NCI-H1417 treated with DMSO at 0.1 percent for 48 hours (cell line): Measurements from ENCODE around the gene ITGA11.
"Not testable (repeated sequence)": the region's sequence is repeated elsewhere in the genome, so short reads cannot be mapped to it uniquely, and the experiment has no call there.

ENCODE experiments used
- DNase-seq: peaks from one replicate; lab custom pipeline; 2025; lab: John Stamatoyannopoulos, UW

ITGA11 gene

GRCh38 chr15:68411343-68411675 lies 20.7 kb downstream of the ITGA11 start:
- no peak for DNase-seq

DNA sequence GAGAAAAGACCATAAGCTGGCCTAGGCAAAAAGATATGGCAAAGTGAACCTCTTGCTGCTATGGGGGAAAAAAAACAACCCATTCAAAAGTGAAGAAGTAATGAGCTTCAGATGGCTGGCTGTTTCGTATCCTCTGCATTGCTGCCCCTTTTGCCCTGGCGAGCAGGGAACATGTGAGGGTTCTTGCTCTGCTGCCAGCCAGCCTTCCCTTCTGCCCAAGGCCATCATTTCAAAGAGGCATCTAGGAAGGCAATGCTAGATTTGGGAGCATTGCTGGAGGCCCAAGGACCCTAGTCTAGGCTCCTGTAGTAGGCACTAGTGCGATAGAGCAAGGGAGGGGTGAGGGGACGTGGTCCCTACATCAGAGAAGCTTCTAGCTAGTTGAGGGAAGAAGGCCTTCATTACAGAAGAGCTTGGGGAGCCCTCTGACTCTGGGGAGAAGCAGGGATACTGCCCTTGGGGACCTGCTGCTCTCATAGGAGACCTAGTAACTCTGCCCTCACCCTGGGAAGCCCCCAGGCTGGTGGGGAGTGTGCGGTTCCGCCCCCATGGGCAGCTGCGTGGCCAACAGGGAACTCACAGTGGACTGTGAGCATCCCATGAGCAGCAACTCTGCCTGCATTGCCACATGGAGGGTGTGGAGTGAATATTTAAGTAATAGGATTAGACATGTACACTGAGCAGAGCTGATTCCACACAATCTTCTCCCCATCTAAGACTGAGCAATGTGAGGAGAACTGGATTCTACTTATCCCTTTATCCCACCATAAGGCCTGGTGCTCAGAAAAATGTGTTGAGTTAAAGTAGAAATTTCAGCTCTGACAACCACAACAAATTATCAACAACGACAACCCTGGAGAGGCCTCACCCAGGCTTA lies 21.3 kb downstream of the ITGA11 start:
- DNase-seq = no peak

DNA sequence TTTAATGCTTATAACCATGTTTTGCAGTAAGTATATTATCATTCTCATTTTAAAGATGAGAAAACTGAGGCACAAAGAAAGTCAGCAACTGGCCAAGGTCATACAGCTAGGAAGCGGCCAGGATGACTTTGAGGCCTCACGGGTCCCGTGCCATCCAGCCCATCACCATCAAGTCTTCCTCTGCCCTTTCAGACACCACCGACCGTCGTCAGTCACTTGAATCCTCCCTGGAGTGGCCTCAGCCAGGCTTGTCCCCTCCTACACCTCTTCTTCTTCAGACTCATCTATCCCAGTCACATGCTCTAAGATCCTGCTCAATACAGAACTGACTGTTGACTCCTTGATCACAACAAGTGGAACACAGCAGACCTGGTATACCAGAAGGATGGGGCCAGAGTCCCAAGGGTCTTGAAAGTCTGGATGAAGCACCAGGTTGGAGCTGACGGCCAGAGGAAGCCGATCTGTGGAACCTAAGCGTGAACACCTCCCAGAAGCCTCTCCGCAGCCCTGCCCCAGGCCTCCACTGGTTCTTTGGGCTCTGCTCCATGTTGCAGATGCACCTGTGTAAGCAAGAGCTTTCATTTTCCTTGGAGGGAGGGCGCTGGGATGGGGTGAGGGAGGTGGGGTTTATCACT lies 22.1 kb downstream of the ITGA11 start:
- no peak for DNase-seq

GRCh38 chr15:68408971-68409370 lies 23.0 kb downstream of the ITGA11 start:
- DNase-seq = no peak

DNA sequence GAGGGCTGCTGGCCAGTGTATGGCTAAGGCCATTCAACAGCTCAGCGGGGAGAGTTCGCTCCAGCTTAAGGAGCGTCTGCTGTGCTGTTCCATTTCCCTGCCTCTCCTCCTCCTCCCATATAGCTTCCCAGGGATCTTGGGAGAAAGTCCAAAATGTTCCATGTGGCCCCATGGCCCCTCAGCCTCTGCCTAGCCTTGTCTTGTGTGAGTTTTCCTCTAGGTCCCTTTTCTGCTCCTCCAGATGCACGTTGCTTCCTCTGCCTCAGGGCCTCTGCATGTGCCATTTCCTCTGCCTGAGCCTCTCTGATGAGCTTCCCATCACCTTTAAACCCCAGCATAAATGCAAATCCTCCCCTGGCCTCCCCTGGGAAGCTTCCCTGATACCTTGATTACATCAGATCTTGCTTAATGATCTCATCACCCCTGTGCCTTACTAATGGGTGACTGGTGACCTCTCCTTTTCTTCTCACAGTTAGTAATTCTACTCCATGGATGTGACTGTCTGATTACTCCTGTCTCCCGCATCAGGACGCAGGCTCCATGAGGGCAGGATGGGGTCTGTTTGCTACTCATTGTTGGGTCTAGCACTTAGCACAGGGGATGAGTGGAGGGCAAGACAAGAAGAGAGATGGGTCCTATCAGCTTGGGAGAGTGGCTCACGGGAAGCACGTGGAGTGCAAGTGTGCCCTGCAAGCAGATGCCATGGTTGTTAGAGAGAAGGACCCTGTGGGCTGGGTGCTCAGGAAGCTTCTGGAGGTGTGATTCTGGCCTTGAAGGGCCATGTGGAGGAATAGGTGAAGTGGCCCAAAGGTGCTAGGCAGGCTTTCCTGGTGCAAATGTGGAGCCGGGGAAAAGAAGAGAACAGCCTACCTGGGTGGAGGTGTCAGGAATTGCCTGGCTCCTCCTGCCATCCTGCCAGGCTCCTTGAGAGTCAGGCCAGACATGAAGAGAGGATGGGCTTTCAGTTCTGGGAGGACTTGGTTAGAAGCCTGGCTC lies 23.8 kb downstream of the ITGA11 start:
- no peak for DNase-seq

- DNase-seq = no peak
Observed at GRCh38 chr15:68407141-68407885, 24.6 kb downstream of the ITGA11 start.

DNA sequence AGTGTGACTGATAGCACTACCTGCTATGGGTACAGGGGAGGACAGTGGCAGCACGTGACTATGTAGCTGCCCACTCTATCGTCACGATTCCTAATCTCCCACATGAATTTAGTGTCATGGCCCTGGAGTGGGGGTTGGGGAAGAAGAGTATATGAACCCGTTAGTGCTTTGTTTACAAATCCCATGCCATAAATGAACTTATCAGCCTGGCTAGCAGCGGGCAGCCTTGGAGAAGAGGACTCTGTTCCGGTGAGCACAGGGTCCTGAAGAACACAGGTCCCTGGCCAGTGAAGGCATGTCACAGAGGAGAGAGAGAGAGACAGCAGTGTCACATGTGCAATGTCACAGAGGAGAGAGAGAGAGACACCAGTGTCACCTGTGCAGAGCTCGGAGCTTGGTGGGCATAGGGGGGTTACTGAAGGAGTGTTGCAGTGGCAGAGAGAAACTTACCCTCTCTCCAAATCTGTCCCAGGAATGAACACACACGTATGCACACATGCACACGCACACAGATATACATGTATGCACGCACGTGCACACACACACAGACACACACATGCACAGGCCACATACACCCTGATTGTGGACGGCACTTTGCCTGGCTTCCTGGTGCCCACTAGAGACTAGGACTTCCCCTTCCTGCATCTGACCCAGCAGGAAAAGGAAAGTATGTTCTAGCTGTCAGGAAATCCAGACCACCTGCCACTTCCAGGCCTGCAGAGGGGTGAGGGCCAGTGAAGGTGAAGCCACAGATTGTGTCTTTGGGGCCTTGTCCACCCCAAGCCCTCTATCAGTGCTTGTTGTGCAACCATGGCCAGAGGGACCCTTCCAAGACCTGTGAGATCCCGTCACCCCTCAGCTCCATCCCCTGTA lies 26.3 kb downstream of the ITGA11 start:
- no peak for DNase-seq

- no peak for DNase-seq
Observed at GRCh38 chr15:68404056-68404798, 27.7 kb downstream of the ITGA11 start.

GRCh38 chr15:68403161-68403941 lies 28.6 kb downstream of the ITGA11 start:
- no peak for DNase-seq

- DNase-seq = no peak
Observed at GRCh38 chr15:68402432-68403160, 29.4 kb downstream of the ITGA11 start.

DNA sequence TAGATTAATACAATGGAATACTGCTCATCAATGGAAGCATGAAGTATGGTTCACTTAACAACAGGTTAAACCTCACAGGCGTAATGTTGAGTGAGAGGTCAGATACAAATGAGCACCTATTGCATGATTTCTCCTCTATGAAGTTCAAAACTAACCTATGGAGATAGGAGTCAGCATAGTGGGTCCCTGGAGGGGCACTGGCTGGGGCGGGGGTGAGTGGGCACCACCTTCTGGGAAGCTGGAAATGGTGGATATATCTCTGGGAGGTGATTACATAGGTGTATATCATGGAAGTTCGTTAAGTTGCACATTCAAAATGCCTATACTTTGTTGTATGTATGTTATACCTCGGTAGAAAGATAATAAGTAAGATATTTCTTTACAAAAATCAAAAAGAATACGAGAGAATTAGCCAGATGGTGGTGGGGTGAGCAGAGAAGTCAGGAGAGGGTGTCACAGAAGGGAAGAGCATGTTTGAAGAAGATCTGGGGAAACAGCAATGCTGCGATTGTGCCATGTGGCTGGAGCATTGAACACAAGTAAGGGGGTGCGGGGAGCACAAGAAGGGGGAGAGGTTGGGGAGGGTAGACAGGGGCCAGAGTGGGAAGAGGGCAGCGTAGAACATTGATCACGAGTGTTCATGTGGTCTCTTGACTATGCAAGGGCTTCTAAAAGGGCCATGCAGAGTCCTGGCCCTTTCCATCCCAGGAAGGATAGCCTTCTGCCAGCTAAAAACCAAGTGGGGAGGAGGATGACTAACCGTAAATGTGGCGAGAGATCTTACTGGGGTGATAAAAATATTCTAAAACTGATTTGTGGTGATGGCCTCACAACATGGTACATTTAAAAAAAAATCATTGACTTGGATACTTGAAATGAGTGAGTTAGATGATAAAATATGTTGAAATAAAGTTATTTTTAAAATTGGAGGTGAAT lies 30.2 kb downstream of the ITGA11 start:
- DNase-seq = no peak

DNA sequence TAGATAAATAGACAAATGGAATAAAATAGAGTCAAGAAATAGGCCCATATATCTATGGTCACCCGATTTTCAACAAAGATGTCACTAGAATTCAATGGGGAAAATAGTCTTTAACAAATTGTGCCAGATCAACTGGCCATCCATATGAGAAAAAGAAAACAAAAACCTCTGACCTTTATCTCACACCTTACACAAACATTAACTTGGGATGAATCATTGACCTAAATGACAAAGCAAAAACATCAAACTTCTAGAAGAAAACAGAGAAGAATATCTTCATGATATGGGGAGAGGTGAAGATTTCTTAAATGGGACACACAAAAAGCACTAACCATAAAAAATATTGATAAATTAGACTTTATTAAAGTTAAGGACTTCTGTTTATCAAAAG lies 31.9 kb downstream of the ITGA11 start:
- DNase-seq = no peak

DNA sequence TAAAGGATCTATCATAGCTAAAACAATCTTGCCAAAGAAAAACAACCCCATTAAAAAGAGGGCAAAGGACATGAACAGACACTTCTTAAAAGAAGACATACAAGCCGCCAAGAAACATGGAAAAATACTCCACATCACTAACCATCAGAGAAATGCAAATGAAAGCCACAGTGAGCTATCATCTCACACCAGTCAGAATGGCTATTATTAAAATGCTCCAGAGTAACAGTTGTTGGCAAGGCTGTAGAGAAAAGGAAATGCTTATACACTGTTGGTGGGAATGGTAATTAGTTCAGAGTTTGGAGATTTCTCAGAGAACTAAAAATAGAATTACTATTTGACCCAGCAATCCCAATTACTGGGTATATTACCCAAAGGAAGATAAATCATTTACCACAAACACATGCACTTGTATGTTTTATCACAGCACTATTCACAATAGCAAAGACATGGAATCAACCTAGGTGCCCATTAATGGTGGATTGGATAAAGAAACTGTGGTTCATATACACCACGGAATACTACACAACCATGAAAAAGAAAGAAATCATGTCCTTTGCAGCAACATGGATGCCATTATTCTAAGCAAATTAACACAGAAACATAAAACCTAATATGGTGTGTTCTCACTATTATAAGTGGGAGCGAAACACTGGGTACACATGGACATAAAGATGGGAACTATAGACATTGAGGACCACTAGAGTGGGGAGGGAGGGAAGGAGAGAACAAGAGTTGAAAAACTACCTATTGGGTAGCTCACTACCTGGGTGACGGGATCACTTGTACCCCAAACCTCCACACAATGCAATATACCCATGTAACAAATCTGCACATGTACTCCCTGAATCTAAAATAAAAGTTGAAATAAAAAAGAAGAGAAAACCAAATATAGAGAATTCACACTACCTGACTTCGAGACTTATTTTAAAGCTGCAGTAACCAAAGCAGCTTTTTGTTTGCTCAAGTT lies 32.6 kb downstream of the ITGA11 start:
- no peak for DNase-seq

DNA sequence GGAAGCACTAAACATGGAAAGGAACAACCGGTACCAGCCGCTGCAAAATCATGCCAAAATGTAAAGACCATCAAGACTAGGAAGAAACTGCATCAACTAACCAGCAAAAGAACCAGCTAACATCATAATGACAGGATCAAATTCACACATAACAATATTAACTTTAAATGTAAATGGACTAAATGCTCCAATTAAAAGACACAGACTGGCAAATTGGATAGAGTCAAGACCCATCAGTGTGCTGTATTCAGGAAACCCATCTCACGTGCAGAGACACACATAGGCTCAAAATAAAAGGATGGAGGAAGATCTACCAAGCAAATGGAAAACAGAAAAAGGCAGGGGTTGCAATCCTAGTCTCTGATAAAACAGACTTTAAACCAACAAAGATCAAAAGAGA lies 34.0 kb downstream of the ITGA11 start:
- DNase-seq = not testable (repeated sequence)

DNA sequence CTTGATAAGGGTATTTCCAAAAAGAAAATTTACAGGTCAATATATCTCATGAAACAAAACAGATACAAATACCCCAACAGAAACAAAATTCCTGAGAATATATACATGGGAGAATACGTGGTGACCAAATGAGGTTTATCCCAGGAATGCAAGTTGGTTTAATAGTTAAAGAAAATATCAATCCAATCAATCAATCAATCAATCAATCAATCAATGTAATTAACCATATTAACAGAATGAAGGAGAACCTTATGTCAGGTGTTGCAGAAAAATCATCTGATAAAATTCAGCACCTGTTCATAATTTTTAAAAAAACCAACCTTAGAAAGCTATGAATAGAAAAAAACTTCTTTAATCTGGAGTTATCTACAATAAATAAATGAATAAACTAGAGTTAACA lies 35.9 kb downstream of the ITGA11 start:
- no peak for DNase-seq

DNA sequence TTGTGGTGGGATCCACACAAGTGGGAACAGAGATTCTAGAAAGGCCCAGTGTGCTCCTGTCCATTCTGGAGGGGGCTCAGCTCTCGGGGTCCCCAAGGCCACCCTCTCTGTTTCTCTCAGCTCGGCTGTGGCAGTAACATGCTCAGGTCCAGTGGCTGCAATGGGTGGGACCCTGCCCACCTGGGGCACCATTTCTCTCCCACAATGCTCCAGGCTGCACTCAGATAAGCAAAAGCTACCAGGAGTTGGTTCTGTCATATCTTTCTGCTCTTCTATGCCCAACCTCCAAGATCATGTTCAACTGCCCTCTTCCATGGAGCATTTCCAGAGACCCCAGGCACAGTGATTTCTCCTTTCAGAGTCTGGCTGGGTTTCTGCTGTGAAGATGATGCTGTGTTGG lies 40.8 kb downstream of the ITGA11 start:
- no peak for DNase-seq
